H1 (cell line): ENCODE data around the gene RNF114. TPM values are rescaled to one million over a fixed set of nuclear protein-coding genes. Genes with fewer than 3 reads are reported as not detected.
A peak's percentile ranks its signal among the peaks of the same experiment; 100 is the strongest.

Source experiments
- CTCF ChIA-PET: fragments of 300-600 bp; sonication (Branson Sonifier 250); formaldehyde crosslinking; loops from one replicate; lab custom pipeline; 2021; ENCODE audit not compliant: partially characterized antibody; lab: Charles Lee
- POLR2A ChIA-PET: fragments of 300-600 bp; sonication (Branson Sonifier 250); formaldehyde crosslinking; loops from one replicate; lab custom pipeline; 2021; ENCODE audit warnings: inconsistent platforms; ENCODE audit not compliant: partially characterized antibody; lab: Charles Lee
- DNase-seq, 2 experiments: peaks; one replicate each; pipeline versions ENCODE4 v3.0.0 to v3.0.0-alpha.2; 2010 to 2022; ENCODE audit warnings: low spot score in 2 of 2, low read depth in 1 of 2, mixed read lengths in 1 of 2
- FAIRE-seq: peaks from 2 replicates; lab custom pipeline; 2011; peaks lifted over from hg19 to GRCh38; lab: Jason Lieb, UNC
- H2AFZ ChIP-seq: 2 replicates; pipeline ENCODE4 v1.8.1; 2012; ENCODE audit warnings: low read length, inconsistent platforms
- H2AK5ac ChIP-seq: 2 replicates; pipeline ENCODE4 v1.6.1; 2013; ENCODE audit warnings: low read depth, low read length
- H2BK120ac ChIP-seq: replicated peaks from 2 replicates; pipeline ENCODE3; 2013; ENCODE audit warnings: low read depth, low read length, inconsistent platforms
- H2BK12ac ChIP-seq: 2 replicates; pipeline ENCODE4 v1.6.1; 2013; ENCODE audit warnings: low read depth, low read length
- H2BK15ac ChIP-seq: 2 replicates; pipeline ENCODE4 v1.6.1; 2013; ENCODE audit warnings: low read length
- H2BK20ac ChIP-seq: 2 replicates; pipeline ENCODE4 v1.6.1; 2013; ENCODE audit warnings: low read length
- H2BK5ac ChIP-seq: 2 replicates; pipeline ENCODE4 v1.6.1; 2013; ENCODE audit warnings: low read depth, low read length
- H3K14ac ChIP-seq: 2 replicates; pipeline ENCODE4 v1.6.1; 2013; ENCODE audit warnings: inconsistent platforms; ENCODE audit not compliant: insufficient read length
- H3K18ac ChIP-seq: 2 replicates; pipeline ENCODE4 v1.6.1; 2013; ENCODE audit warnings: low read length; ENCODE audit errors: extremely low read depth
- H3K23ac ChIP-seq: 2 replicates; pipeline ENCODE4 v1.6.1; 2013; ENCODE audit warnings: inconsistent platforms; ENCODE audit not compliant: insufficient read length
- H3K23me2 ChIP-seq: 2 replicates; pipeline ENCODE4 v1.6.1; 2013; ENCODE audit warnings: low read depth, low read length
- H3K27ac ChIP-seq: 2 replicates; pipeline ENCODE4 v1.6.1; 2011; ENCODE audit warnings: low read depth, low read length, inconsistent platforms
- H3K27me3 ChIP-seq, 4 experiments: replicated peaks in 1 of 4; 1 replicate in 1 of 4; 2 replicates in 3 of 4; pipeline versions ENCODE4 v1.6.1 to v1.8.1; 2011 to 2013; ENCODE audit warnings: low read length in 3 of 4, mild to moderate bottlenecking in 3 of 4, inconsistent platforms in 2 of 4, mixed read lengths in 2 of 4, moderate library complexity in 1 of 4; ENCODE audit not compliant: control insufficient read depth in 3 of 4, insufficient read depth in 3 of 4; ENCODE audit errors: extremely low read depth in 1 of 4
- H3K36me3 ChIP-seq, 4 experiments: 2 replicates each; pipeline versions ENCODE4 v1.6.1 to v1.8.1; 2011 to 2013; ENCODE audit warnings: mild to moderate bottlenecking in 4 of 4, low read length in 3 of 4, moderate library complexity in 2 of 4, control low read depth in 1 of 4, inconsistent platforms in 1 of 4; ENCODE audit not compliant: insufficient read depth in 4 of 4, control insufficient read depth in 2 of 4
- H3K4ac ChIP-seq: replicated peaks from 2 replicates; pipeline ENCODE3; 2013; ENCODE audit warnings: low read length, low read depth, mixed read lengths, inconsistent platforms; ENCODE audit not compliant: insufficient read length
- H3K4me1 ChIP-seq, 4 experiments: replicated peaks in 1 of 4; 1 replicate in 1 of 4; 2 replicates in 3 of 4; pipeline versions ENCODE4 v1.6.1 to v1.8.1; 2011 to 2013; ENCODE audit warnings: low read length in 3 of 4, inconsistent platforms in 2 of 4, mixed read lengths in 1 of 4; ENCODE audit not compliant: insufficient read depth in 4 of 4, control insufficient read depth in 3 of 4
- H3K4me2 ChIP-seq, 2 experiments: 2 replicates each; pipeline versions ENCODE4 v1.6.1 to v1.8.1; 2011 to 2013; ENCODE audit warnings: low read depth in 2 of 2, low read length in 2 of 2, control low read depth in 1 of 2, inconsistent platforms in 1 of 2, mild to moderate bottlenecking in 1 of 2; ENCODE audit not compliant: insufficient read depth in 1 of 2
- H3K4me3 ChIP-seq, 4 experiments: fragments of 200-600, 300-600 bp in 1 of 4; sonication (generic), shearing (Covaris generic), sonication (Bioruptor Twin) in 1 of 4; 2 replicates each; pipeline versions ENCODE4 v1.5.1 to v1.8.1; 2011 to 2016; ENCODE audit warnings: low read length in 4 of 4, low read depth in 3 of 4, control low read depth in 2 of 4, inconsistent platforms in 2 of 4, mild to moderate bottlenecking in 2 of 4, mixed read lengths in 1 of 4, moderate library complexity in 1 of 4; ENCODE audit not compliant: insufficient read depth in 2 of 4; ENCODE audit errors: extremely low read depth in 1 of 4
- H3K56ac ChIP-seq: replicated peaks from 2 replicates; pipeline ENCODE3; 2013; ENCODE audit warnings: low read depth, mild to moderate bottlenecking, mixed read lengths, low read length, inconsistent platforms; ENCODE audit not compliant: insufficient read length
- H3K79me1 ChIP-seq: 2 replicates; pipeline ENCODE4 v1.6.1; 2013; ENCODE audit warnings: low read depth, low read length, control low read depth
- H3K79me2 ChIP-seq, 2 experiments: 2 replicates each; pipeline versions ENCODE4 v1.6.1 to v1.8.1; 2012 to 2013; ENCODE audit warnings: low read length in 2 of 2, mild to moderate bottlenecking in 2 of 2, inconsistent platforms in 1 of 2; ENCODE audit not compliant: insufficient read depth in 2 of 2, control insufficient read depth in 1 of 2
- H3K9ac ChIP-seq, 4 experiments: replicated peaks in 1 of 4; 1 replicate in 1 of 4; 2 replicates in 3 of 4; pipeline versions ENCODE4 v1.6.1 to v1.8.1; 2011 to 2013; ENCODE audit warnings: low read depth in 3 of 4, low read length in 3 of 4, control low read depth in 2 of 4, mild to moderate bottlenecking in 2 of 4, moderate library complexity in 2 of 4, inconsistent platforms in 1 of 4; ENCODE audit errors: extremely low read depth in 1 of 4
- H3K9me3 ChIP-seq, 2 experiments: 2 replicates each; pipeline versions ENCODE4 v1.6.1 to v1.8.1; 2012 to 2013; ENCODE audit warnings: mild to moderate bottlenecking in 2 of 2, moderate library complexity in 2 of 2, control low read depth in 1 of 2, inconsistent platforms in 1 of 2, low read depth in 1 of 2, low read length in 1 of 2, mixed read lengths in 1 of 2; ENCODE audit not compliant: insufficient read depth in 2 of 2
- H4K20me1 ChIP-seq, 2 experiments: replicated peaks in 1 of 2; 2 replicates each; pipeline versions ENCODE3 to v1.8.1; 2011 to 2013; ENCODE audit warnings: inconsistent platforms in 2 of 2, low read length in 2 of 2, mild to moderate bottlenecking in 1 of 2; ENCODE audit not compliant: insufficient read depth in 2 of 2, control insufficient read depth in 1 of 2
- H4K5ac ChIP-seq: 2 replicates; pipeline ENCODE4 v1.6.1; 2013; ENCODE audit warnings: low read length, low read depth, mixed read lengths, inconsistent platforms; ENCODE audit not compliant: insufficient read length
- H4K8ac ChIP-seq: 2 replicates; pipeline ENCODE4 v1.8.0; 2013; ENCODE audit warnings: mild to moderate bottlenecking, moderate library complexity, low read length, inconsistent platforms; ENCODE audit not compliant: insufficient read depth; ENCODE audit errors: extremely low read depth
- H4K91ac ChIP-seq: replicated peaks from 2 replicates; pipeline ENCODE3; 2013; ENCODE audit warnings: low read length, mixed read lengths, inconsistent platforms; ENCODE audit not compliant: insufficient read length
- WGBS, 2 experiments: shearing (Covaris generic) in 1 of 2; methylation state at CpG; one replicate each; pipeline versions ENCODE4 v1.1.6 to v1.1.7; 2013 to 2015; ENCODE audit warnings: low lambda C conversion rate in 2 of 2, mixed read lengths in 2 of 2, inconsistent platforms in 1 of 2, low coverage in 1 of 2, missing lambda C conversion rate in 1 of 2; ENCODE audit not compliant: insufficient replicate concordance in 2 of 2, insufficient coverage in 1 of 2, insufficient read length in 1 of 2; ENCODE audit errors: extremely low coverage in 1 of 2, missing lambda C conversion rate in 1 of 2; 5-methylcytosine and 5-hydroxymethylcytosine counted together
- polyA plus RNA-seq, 7 experiments: library from polyadenylated mRNA; depleted of rRNA in 3 of 7; stranded (reverse) in 5 of 7; unstranded in 2 of 7; fragments of >200 nt in 5 of 7; fragments of 200-250 nt in 2 of 7; gene quantifications; 1 replicate in 5 of 7; 2 replicates in 1 of 7; 4 replicates in 1 of 7; pipeline versions ENCODE4 v1.2.1 to v1.2.3, GENCODE V29; 2011 to 2013; ENCODE audit warnings: missing spikeins in 2 of 7, mixed read lengths in 2 of 7
- total RNA-seq: library from RNA; stranded (reverse); fragmentation: NEBNext Ultra II Directional; extraction: Animal tissue kit (Norgen Biotek cat#: 25700); gene quantifications from 2 replicates; pipeline ENCODE4 v1.2.1, GENCODE V29; 2021

Gene RNF114
- total and polyA plus RNA-seq, 2 of the 8 experiments (the other 6 are each of a cell fraction or from before 2014, with no cell fraction given), result 81.7 to 89.9 TPM

DNA sequence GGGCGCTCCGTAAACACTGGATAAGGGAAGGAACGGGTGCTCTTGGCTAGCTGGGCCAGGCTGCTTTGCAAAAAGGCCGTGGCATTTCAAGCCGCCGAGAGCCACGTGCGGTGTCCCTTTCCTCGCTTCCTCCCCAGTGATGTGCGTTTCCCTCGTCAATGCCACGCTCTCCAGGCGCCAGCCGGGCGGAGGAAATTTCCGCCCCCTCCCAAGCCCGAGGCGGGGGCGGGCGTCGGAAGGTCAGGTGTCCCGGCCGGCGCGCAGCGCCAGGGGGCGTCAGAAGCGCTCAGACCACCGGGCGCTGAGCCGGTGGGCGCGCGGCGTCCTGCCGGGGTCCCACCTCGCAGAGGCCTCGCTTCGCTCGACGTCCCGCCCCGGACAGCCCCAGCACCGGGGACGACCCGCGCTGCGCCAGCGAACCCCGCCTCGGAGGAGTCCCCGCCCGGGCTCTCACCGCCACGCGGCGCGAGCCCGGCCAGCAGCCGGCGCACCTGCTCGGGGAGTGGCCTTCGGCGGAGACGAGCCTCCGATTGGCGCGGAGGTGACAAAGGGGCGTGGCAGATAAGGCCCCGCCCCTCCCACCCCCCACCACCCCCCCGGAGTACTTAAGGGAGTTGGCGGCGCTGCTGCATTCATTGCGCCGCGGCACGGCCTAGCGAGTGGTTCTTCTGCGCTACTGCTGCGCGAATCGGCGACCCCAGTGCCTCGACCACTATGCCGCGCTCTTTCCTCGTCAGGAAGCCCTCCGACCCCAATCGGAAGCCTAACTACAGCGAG lies 46.3 kb downstream of the RNF114 start, which contains the start of gene SNAI1:
Gene SNAI1, plus strand, starts transcription at position 635 of the 777 bp plus-strand sequence. Its CDS starts 80 bp downstream, at position 715.
- Histone ChIP-seq H3K27me3 (peaks cover 0 to 17% (median 15%) of the 10 kb centered on the region in 4 experiments; a peak in 6 of 7 replicates), H4K5ac (peak within 1 kb of the TSS; percentile 54), H2AK5ac (no peak within 1 kb of the TSS; the same call in 1 of the 2 replicates), H3K23me2 (peaks cover 12% of the 10 kb centered on the region), H3K79me1 (peaks cover 2% of the 10 kb centered on the region; the same call in 1 of the 2 replicates), H3K14ac (no peak within 1 kb of the TSS), H4K91ac (peak within 1 kb of the TSS; percentile 61), H3K27ac (0 out of 2 replicates have a peak within 1 kb of the TSS, but pooled peaks have one; percentile 31), H2BK5ac (0 out of 2 replicates have a peak within 1 kb of the TSS, but pooled peaks have one; percentile 20), H3K4me3 (peak within 1 kb of the TSS; percentile 60 to 93 (median 73)), H3K4ac (peak within 1 kb of the TSS; percentile 24), H2BK15ac (no peak within 1 kb of the TSS), H3K79me2 (peaks cover 0 to 8% of the 10 kb centered on the region in 2 experiments; a peak in 2 of 4 replicates), H2BK20ac (no peak within 1 kb of the TSS), H3K9ac (peak within 1 kb of the TSS; percentile 62 to 77 (median 67)), H3K9me3 (no peaks in the 10 kb centered on the region), H3K23ac (no peak within 1 kb of the TSS), H4K20me1 (peaks cover 2 to 4% of the 10 kb centered on the region in 2 experiments), H4K8ac (peak within 1 kb of the TSS; percentile 60), H3K56ac (peak within 1 kb of the TSS; percentile 52), H2AFZ (peak within 1 kb of the TSS; percentile 3; the same call in 1 of the 2 replicates), H2BK12ac (peak within 1 kb of the TSS; percentile 18; the same call in 1 of the 2 replicates), H3K18ac (no peak within 1 kb of the TSS; the same call in none of the 2 replicates), H3K36me3 (peaks cover 0 to 15% (median 0%) of the 10 kb centered on the region in 4 experiments; a peak in 1 of 8 replicates), H3K4me2 (peak within 1 kb of the TSS; percentile 78 to 100), H2BK120ac (no peak within 1 kb of the TSS), H3K4me1 (peaks cover 9 to 46% (median 34%) of the 10 kb centered on the region in 4 experiments)
- peak in 1 of 2 experiments; percentile 87 for DNase-seq
- ChIA-PET CTCF (interaction anchor here (0.9 to 21.7 kb wide), 6 partner anchors 17 to 108 kb away, joined by 3 to 514 read pairs (median 4); no protein-coding TSS in a partner anchor), POLR2A (interaction anchor here (0.6 to 15.6 kb wide), 40 partner anchors 8 to 348 kb away, joined by 3 to 287 read pairs (median 4); partner anchors contain the start of genes PEDS1 and RNF114)
- WGBS, 2 experiments, result 4% methylated on average over 39 of the region's 90 CpGs; no CpG with 5 or more reads in 1 of the 2 experiments
- FAIRE-seq, result no peak
